ENCODE results near the gene CDC42BPB.
A peak's percentile ranks its signal among the peaks of the same experiment; 100 is the strongest.

The CDC42BPB gene

GRCh38 chr14:103064436-103064835, 7.1 kb upstream of the CDC42BPB start:
- TF ChIP-seq CTCF (IDR thresholded peaks at IDR 0.05; ENCODE audit: low read depth, low read length), result no peak
- DNase-seq (ENCODE audit: low read depth in 2 of 2), result no peak
- H3K4me3 ChIP-seq (replicated peaks in 1 of 2; ENCODE audit: low read depth in 2 of 2, low read length in 2 of 2), result no peak overlapping the region

DNA sequence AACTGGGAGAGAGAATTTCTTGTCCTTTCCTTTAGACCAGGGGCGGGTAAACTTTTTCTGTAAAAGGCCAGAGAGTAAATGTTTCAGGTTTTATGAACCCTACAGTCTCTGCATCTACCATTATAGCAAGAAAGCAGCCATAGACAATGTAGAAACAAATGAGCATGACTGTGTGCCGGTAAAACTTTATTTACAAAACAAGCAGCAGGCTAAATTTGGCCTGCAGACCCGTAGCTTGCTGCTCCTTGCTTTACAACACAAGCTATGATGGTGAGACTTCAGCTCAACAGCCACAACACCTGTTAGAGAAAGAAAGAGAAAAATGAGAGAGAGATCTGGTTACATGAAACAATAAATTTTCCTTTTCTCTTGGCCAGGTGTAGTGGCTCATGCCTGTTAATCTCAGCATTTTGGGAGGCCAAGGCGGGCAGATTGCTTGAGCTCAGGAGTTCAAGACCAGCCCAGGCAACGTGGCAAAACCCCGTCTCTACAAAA, 4.2 kb upstream of the CDC42BPB start:
- TF ChIP-seq CTCF (IDR thresholded peaks at IDR 0.05; ENCODE audit: low read depth, low read length), result no peak
- no peak overlapping the region for H3K4me3 ChIP-seq (replicated peaks in 1 of 2; ENCODE audit: low read depth in 2 of 2, low read length in 2 of 2)
- no peak for DNase-seq (ENCODE audit: low read depth in 2 of 2)

GRCh38 chr14:103059556-103059955, 2.2 kb upstream of the CDC42BPB start:
- no peak for TF ChIP-seq CTCF (IDR thresholded peaks at IDR 0.05; ENCODE audit: low read depth, low read length)
- no peak for DNase-seq (ENCODE audit: low read depth in 2 of 2)

GRCh38 chr14:103058164-103059055, 1.1 kb upstream of the CDC42BPB start:
- TF ChIP-seq CTCF (IDR thresholded peaks at IDR 0.05; ENCODE audit: low read depth, low read length), result no peak
- peak in 1 of 2 donors; percentile 20 for DNase-seq (ENCODE audit: low read depth in 2 of 2)
- H3K4me3 ChIP-seq (replicated peaks in 1 of 2; ENCODE audit: low read depth in 2 of 2, low read length in 2 of 2), result peak overlapping the region; percentile 64 to 79

More at GRCh38 chr14:103059556-103059955, 2.2 kb upstream of the CDC42BPB start:
- H3K4me3 ChIP-seq (replicated peaks in 1 of 2; ENCODE audit: low read depth in 2 of 2, low read length in 2 of 2), result no peak overlapping the region

DNA sequence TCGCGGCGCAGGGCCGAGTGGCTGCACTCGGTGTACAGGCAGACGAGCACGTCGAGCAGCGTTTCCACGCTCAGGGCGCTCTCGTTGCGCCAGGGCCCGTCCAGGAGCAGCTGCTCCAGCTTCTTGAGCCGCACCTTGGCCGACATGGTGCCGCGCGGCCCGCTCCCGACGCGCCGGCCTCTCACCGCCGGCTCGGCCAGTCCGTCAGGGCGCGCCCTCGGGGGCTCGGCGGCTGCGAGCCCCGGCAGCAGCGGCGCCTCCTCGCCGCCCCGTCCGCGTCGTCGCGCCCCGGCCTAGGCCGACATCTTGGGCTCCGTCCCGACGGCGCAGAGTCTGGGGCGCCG, 349 bp downstream of the CDC42BPB start:
- no peak for TF ChIP-seq CTCF (IDR thresholded peaks at IDR 0.05; ENCODE audit: low read depth, low read length)
- H3K4me3 ChIP-seq (replicated peaks in 1 of 2; ENCODE audit: low read depth in 2 of 2, low read length in 2 of 2), result peak overlapping the region; percentile 91 to 99
- DNase-seq (ENCODE audit: low read depth in 2 of 2), result peak; percentile 23 to 26

- no peak for TF ChIP-seq CTCF (IDR thresholded peaks at IDR 0.05; ENCODE audit: low read depth, low read length)
- peak overlapping the region; percentile 91 to 99 for H3K4me3 ChIP-seq (replicated peaks in 1 of 2; ENCODE audit: low read depth in 2 of 2, low read length in 2 of 2)
- DNase-seq (ENCODE audit: low read depth in 2 of 2), result peak; percentile 69 to 83
These were observed 874 bp downstream of the CDC42BPB start for GRCh38 chr14:103056322-103057027.

Data from cardiac fibroblast (primary cell).